ENCODE data around the gene SPAG6. TPM values are rescaled to one million over a fixed set of nuclear protein-coding genes. Genes with fewer than 3 reads are reported as not detected.

Gene SPAG6
- total and polyA plus RNA-seq, 2 of the 4 experiments (the other 2 are of a cell fraction) = not detected

DNA sequence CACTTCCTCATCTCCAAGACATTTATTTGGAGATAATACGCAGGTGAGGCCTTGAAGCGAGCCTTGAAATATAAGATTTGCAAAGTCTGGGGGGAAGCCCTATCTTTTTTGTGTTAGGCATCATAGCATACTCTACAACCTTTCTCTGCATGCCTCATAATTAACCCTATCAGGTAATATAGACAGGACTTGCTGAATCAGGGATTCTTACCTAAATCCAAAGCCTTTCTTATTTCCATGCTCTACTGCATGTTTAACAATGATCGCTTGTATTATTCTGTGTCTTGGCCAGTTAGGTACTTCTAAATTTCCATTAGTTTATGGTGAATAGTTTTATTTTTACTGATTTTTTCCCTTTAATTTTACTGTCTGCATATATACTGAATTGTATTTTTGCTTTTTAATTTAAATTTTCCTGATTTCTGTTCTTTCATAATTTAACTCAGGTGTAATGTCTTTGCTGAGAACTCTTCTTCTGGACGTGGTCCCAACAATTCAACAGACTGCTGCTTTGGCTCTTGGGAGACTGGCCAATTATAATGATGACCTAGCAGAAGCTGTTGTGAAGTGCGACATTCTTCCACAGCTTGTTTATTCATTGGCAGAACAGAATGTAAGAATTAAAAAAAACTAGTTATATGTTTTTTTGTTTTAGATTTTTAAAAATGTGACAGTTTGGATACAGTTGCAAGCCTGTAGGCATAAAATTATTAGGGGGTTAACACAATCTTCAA is 19.3 kb downstream of the SPAG6 start:
- no peak overlapping the region for H2BK20ac ChIP-seq (ENCODE audit: low read depth, low read length)
- H3K9me3 ChIP-seq (ENCODE audit: control insufficient read depth, insufficient read depth, low read length) = no peaks in the 10 kb centered on the region
- H3K27me3 ChIP-seq (ENCODE audit: control insufficient read depth, insufficient read depth, low read length) = peaks cover 1% of the 10 kb centered on the region; the same call in 1 of the 2 replicates
- intact Hi-C loops (cut with micrococcal nuclease) = no loop called here
- H4K5ac ChIP-seq (ENCODE audit: low read depth, low read length) = no peak overlapping the region
- no peak overlapping the region for H2BK5ac ChIP-seq (ENCODE audit: low read depth, low read length, poor library complexity, severe bottlenecking)
- H3K14ac ChIP-seq (replicated peaks; ENCODE audit: low read depth, low read length) = no peak overlapping the region
- no peaks in the 10 kb centered on the region for H3K4me1 ChIP-seq (ENCODE audit: control insufficient read depth, insufficient read depth, low read length)
- dilution Hi-C loops (cut with HindIII; ENCODE audit: low sequenced_read_pairs, unreplicated experiment) = no loop called here
- H3K18ac ChIP-seq (ENCODE audit: low read depth, low read length) = no peak overlapping the region
- H3K36me3 ChIP-seq (ENCODE audit: control insufficient read depth, insufficient read depth, low read length) = no peaks in the 10 kb centered on the region
- H2AK5ac ChIP-seq (ENCODE audit: low read depth, low read length) = no peak overlapping the region
- H4K91ac ChIP-seq (ENCODE audit: insufficient read depth, low read depth, low read length) = no peak overlapping the region
- H3K79me1 ChIP-seq (ENCODE audit: low read depth in 1 of 2, low read length in 2 of 2) = no peaks in the 10 kb centered on the region
- H4K8ac ChIP-seq (ENCODE audit: low read depth in 2 of 2, low read length in 2 of 2) = no peak overlapping the region
- no peak overlapping the region for H2BK120ac ChIP-seq (ENCODE audit: low read depth, low read length)
- no peak overlapping the region for H3K9ac ChIP-seq (ENCODE audit: low read depth, low read length)
- no peak overlapping the region for H3K4ac ChIP-seq (ENCODE audit: low read depth, low read length)
- ATAC-seq (ENCODE audit: low read depth) (no peak), DNase-seq (no peak)
- TF ChIP-seq RAD21 (IDR thresholded peaks at IDR 0.05; ENCODE audit: low read length) (no peak), POLR2A (IDR thresholded peaks at IDR 0.05; ENCODE audit: low read depth, low read length) (no peak), CEBPB (IDR thresholded peaks at IDR 0.05; ENCODE audit: low read depth, low read length) (no peak), CHD1 (IDR thresholded peaks at IDR 0.05; ENCODE audit: low read depth, low read length) (no peak), RCOR1 (IDR thresholded peaks at IDR 0.05; ENCODE audit: insufficient replicate concordance, low read length) (no peak), MXI1 (IDR thresholded peaks at IDR 0.05; ENCODE audit: borderline replicate concordance, low read depth, low read length) (no peak), FOS (IDR thresholded peaks at IDR 0.05; ENCODE audit: low read depth, low read length) (no peak), NFE2L2 (IDR thresholded peaks at IDR 0.05; ENCODE audit: low read depth, low read length) (no peak), SMC3 (IDR thresholded peaks at IDR 0.05; ENCODE audit: low read depth, low read length) (no peak)
- TF ChIP-seq, protein P1, sequence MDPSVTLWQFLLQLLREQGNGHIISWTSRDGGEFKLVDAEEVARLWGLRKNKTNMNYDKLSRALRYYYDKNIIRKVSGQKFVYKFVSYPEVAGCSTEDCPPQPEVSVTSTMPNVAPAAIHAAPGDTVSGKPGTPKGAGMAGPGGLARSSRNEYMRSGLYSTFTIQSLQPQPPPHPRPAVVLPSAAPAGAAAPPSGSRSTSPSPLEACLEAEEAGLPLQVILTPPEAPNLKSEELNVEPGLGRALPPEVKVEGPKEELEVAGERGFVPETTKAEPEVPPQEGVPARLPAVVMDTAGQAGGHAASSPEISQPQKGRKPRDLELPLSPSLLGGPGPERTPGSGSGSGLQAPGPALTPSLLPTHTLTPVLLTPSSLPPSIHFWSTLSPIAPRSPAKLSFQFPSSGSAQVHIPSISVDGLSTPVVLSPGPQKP (IDR thresholded peaks at IDR 0.05; ENCODE audit: borderline replicate concordance, low read depth, low read length) = no peak
- TF ChIP-seq, protein P2, sequence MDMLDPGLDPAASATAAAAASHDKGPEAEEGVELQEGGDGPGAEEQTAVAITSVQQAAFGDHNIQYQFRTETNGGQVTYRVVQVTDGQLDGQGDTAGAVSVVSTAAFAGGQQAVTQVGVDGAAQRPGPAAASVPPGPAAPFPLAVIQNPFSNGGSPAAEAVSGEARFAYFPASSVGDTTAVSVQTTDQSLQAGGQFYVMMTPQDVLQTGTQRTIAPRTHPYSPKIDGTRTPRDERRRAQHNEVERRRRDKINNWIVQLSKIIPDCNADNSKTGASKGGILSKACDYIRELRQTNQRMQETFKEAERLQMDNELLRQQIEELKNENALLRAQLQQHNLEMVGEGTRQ (IDR thresholded peaks at IDR 0.05; ENCODE audit: low read depth, low read length) = no peak
- no peak overlapping the region for H2AK9ac ChIP-seq (replicated peaks; ENCODE audit: low read depth, low read length, poor library complexity)
- BruUV-seq (replicated peaks) = no TSS peak
- no peak overlapping the region for H2BK15ac ChIP-seq (ENCODE audit: low read depth, low read length)
- H3K4me2 ChIP-seq (ENCODE audit: low read depth, low read length) = no peak overlapping the region
- no peak overlapping the region for H3K23ac ChIP-seq (ENCODE audit: low read depth, low read length)
- WGBS, 2 experiments (ENCODE audit: extremely low coverage in 2 of 2, insufficient read length in 1 of 2) = no CpG with 5 or more reads among the region's 5 CpGs
- ChIA-PET POLR2A (ENCODE audit: unreplicated experiment) (no interaction called here), CTCF (interaction anchor here (1.5 kb wide), 1 partner anchor 11 kb away, joined by 3 read pairs; no protein-coding TSS in a partner anchor)
- no peak overlapping the region for H3K4me3 ChIP-seq (ENCODE audit: insufficient read depth, low read depth, low read length)
- H3K9me1 ChIP-seq (ENCODE audit: insufficient read depth, low read length) = no peaks in the 10 kb centered on the region
- H4K20me1 ChIP-seq (ENCODE audit: insufficient read depth, low read length) = no peaks in the 10 kb centered on the region
- in situ Hi-C loops (cut with MboI; ENCODE audit: low sequenced_read_pairs) = no loop called here
- H2AFZ ChIP-seq (replicated peaks; ENCODE audit: low read length, poor library complexity) = no peak overlapping the region
- H3K56ac ChIP-seq (ENCODE audit: extremely low read depth, insufficient read depth, low read length) = no peak overlapping the region
- no peak overlapping the region for H3K27ac ChIP-seq (ENCODE audit: insufficient read depth, low read length)
